Endothelial cell of umbilical vein (primary cell): ENCODE results near the gene BID. TPM values are rescaled to one million over a fixed set of nuclear protein-coding genes. Genes with fewer than 3 reads are reported as not detected.

ENCODE experiments used
- BruUV-seq: library from RNA; stranded (reverse); fragments of 400-500 nt; replicated peaks from 2 replicates; lab custom pipeline; 2021; lab: Mats Ljungman, UMichigan
- CTCF ChIA-PET: fragments of 300-600, 350-600 bp; sonication (Branson Sonifier 250); formaldehyde crosslinking; loops from one replicate; lab custom pipeline; 2021; ENCODE audit warnings: antibody characterized with exemption, inconsistent platforms; lab: Charles Lee
- POLR2A ChIA-PET: fragments of 300-600, 350-600 bp; sonication (Branson Sonifier 250); formaldehyde crosslinking; loops from one replicate; lab custom pipeline; 2021; ENCODE audit warnings: antibody characterized with exemption, inconsistent platforms; lab: Charles Lee
- DNase-seq: peaks from one replicate; pipeline ENCODE4 v3.0.0-alpha.2; 2011; ENCODE audit warnings: low read depth, low spot score
- FAIRE-seq: peaks from 2 replicates; lab custom pipeline; 2011; peaks lifted over from hg19 to GRCh38; lab: Jason Lieb, UNC
- H2AFZ ChIP-seq: 2 replicates; pipeline ENCODE4 v1.6.0; 2012; ENCODE audit warnings: low read depth, low read length, control low read depth, inconsistent platforms
- H3K27ac ChIP-seq: 2 replicates; pipeline ENCODE4 v1.5.1; 2011; ENCODE audit warnings: low read depth, mild to moderate bottlenecking, control low read depth, low read length, moderate library complexity; ENCODE audit not compliant: insufficient read depth
- H3K27me3 ChIP-seq, 2 experiments: 2 replicates each; pipeline versions ENCODE4 v1.6.0 to v1.6.1; 2011; ENCODE audit warnings: low read length in 2 of 2, mixed read lengths in 1 of 2; ENCODE audit not compliant: control insufficient read depth in 2 of 2, insufficient read depth in 2 of 2
- H3K36me3 ChIP-seq, 2 experiments: 2 replicates in 1 of 2; 3 replicates in 1 of 2; pipeline ENCODE4 v1.5.1; 2011; ENCODE audit warnings: low read length in 2 of 2, mild to moderate bottlenecking in 1 of 2, moderate library complexity in 1 of 2; ENCODE audit not compliant: control insufficient read depth in 2 of 2, insufficient read depth in 2 of 2; ENCODE audit errors: extremely low read depth in 1 of 2
- H3K4me1 ChIP-seq: 3 replicates; pipeline ENCODE4 v1.5.1; 2011; ENCODE audit warnings: mild to moderate bottlenecking, low read length; ENCODE audit not compliant: control insufficient read depth, insufficient read depth; ENCODE audit errors: extremely low read depth
- H3K4me2 ChIP-seq: 2 replicates; pipeline ENCODE4 v1.6.1; 2011; ENCODE audit warnings: low read length, control low read depth, mixed read lengths; ENCODE audit not compliant: insufficient read depth
- H3K4me3 ChIP-seq, 3 experiments: fragments of 200-600 bp in 1 of 3; sonication (generic), shearing (Covaris generic) in 1 of 3; replicated peaks in 1 of 3; 2 replicates each; pipeline ENCODE4 v1.5.1; 2011 to 2016; ENCODE audit warnings: control low read depth in 3 of 3, low read length in 3 of 3, mild to moderate bottlenecking in 2 of 3, inconsistent platforms in 1 of 3, low read depth in 1 of 3, moderate library complexity in 1 of 3; ENCODE audit not compliant: insufficient read depth in 1 of 3
- H3K79me2 ChIP-seq: 2 replicates; pipeline ENCODE4 v1.6.0; 2012; ENCODE audit warnings: low read length, inconsistent platforms; ENCODE audit not compliant: control insufficient read depth, insufficient read depth
- H3K9ac ChIP-seq: replicated peaks from 2 replicates; pipeline ENCODE3; 2011; ENCODE audit warnings: low read length, control low read depth; ENCODE audit not compliant: insufficient read depth; ENCODE audit errors: extremely low read depth
- H3K9me1 ChIP-seq: replicated peaks from 3 replicates; pipeline ENCODE4 v1.6.0; 2011; ENCODE audit warnings: mild to moderate bottlenecking, low read length; ENCODE audit not compliant: control insufficient read depth, insufficient read depth; ENCODE audit errors: extremely low read depth
- H3K9me3 ChIP-seq: replicated peaks from 2 replicates; pipeline ENCODE4 v1.5.1; 2012; ENCODE audit warnings: low read length, inconsistent platforms; ENCODE audit not compliant: control insufficient read depth, insufficient read depth
- H4K20me1 ChIP-seq: replicated peaks from 2 replicates; pipeline ENCODE3; 2011; ENCODE audit warnings: mild to moderate bottlenecking, low read length; ENCODE audit not compliant: control insufficient read depth, insufficient read depth; ENCODE audit errors: extremely low read depth
- EZH2 ChIP-seq: IDR thresholded peaks from 2 replicates; pipeline ENCODE4 v1.6.1; 2012; ENCODE audit warnings: borderline replicate concordance, low read depth, mild to moderate bottlenecking, moderate library complexity, low read length, inconsistent platforms; ENCODE audit not compliant: severe bottlenecking
- FOS ChIP-seq: IDR thresholded peaks from 2 replicates; pipeline ENCODE4 v1.6.1; 2011; ENCODE audit warnings: mild to moderate bottlenecking, low read length, moderate library complexity, borderline replicate concordance; ENCODE audit not compliant: insufficient read depth
- JUN ChIP-seq: IDR thresholded peaks from 2 replicates; pipeline ENCODE4 v1.6.1; 2011; ENCODE audit warnings: borderline replicate concordance, low read depth; ENCODE audit not compliant: insufficient read length, insufficient read depth
- MYC ChIP-seq: IDR thresholded peaks from one replicate; pipeline ENCODE4 v1.6.1; 2011; ENCODE audit warnings: mild to moderate bottlenecking, low read depth, low read length
- POLR2A ChIP-seq: IDR thresholded peaks from 2 replicates; pipeline ENCODE4 v1.6.1; 2012; ENCODE audit warnings: low read depth, mild to moderate bottlenecking, control low read depth, low read length
- dilution Hi-C: fragments of 300-500 bp; cut with MboI; formaldehyde crosslinking; loops from one replicate; pipeline ENCODE4 v1.15.0; 2019; ENCODE audit warnings: low sequenced_read_pairs; ENCODE audit not compliant: extremely low pct_ligation_motif_present
- intact Hi-C: fragments of 100-400 bp; cut with micrococcal nuclease; formaldehyde crosslinking; loops from one replicate; pipeline ENCODE4 v1.10.0; 2022
- polyA plus RNA-seq, 4 experiments: library from polyadenylated mRNA; depleted of rRNA in 3 of 4; stranded (reverse) in 3 of 4; unstranded in 1 of 4; fragments of >200 nt; gene quantifications; 2 replicates each; pipeline versions ENCODE4 v1.2.1 to v1.2.3, GENCODE V29; 2011 to 2012; ENCODE audit warnings: missing spikeins in 1 of 4
- total RNA-seq: library from RNA; stranded (reverse); gene quantifications from 2 replicates; pipeline ENCODE4 v1.2.3, GENCODE V29; 2021
- TF ChIP-seq, protein P1 (sequence below): IDR thresholded peaks from 2 replicates; pipeline ENCODE4 v1.6.1; 2011; ENCODE audit not compliant: insufficient read depth, insufficient read length

Gene BID
- total and polyA plus RNA-seq, 2 donors (not counting 3 experiments of a cell fraction or from before 2014, with no cell fraction given): 39.0 to 119 TPM

DNA sequence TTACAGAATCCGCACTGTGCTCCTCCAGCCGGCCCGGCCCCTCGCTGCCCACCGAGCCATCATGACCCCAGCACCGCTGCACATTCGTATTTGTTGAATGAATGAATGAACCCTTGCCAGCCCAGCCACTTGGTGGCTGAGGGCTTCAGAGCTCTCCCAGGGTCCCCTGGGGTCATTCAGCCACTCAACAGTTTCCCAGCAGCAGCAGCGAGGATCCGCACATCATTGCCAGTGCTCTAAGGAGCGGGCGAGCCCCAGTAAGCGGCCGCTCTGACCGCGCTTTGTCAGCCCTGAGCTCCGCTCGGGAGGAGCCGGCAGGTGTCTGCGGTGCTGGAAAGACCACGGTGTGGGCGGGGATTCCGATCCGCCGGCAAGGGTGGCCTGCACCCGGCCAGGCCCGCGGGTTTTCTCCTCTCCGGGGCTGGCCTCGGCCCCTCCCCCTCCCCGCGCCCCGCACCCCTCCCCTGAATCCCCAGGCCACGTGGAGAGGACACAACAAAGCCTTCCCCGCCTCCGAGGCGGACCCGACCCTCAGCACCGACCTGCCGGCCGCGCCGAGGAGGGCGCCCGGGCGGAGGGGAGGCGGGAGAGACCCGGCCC lies 563 bp downstream of the BID start:
- Histone ChIP-seq H4K20me1 (no peaks in the 10 kb centered on the region), H3K36me3 (no peaks in the 10 kb centered on the region), H3K4me1 (peaks cover 13% of the 10 kb centered on the region), H3K27me3 (no peaks in the 10 kb centered on the region), H3K9me3 (no peaks in the 10 kb centered on the region), H3K9me1 (no peaks in the 10 kb centered on the region), H2AFZ (peak overlapping the region; percentile 70), H3K4me3 (peak overlapping the region; percentile 52 to 72 (median 59)), H3K27ac (peak overlapping the region; percentile 34), H3K79me2 (peaks cover 33% of the 10 kb centered on the region), H3K4me2 (peak overlapping the region; percentile 68), H3K9ac (peak overlapping the region; percentile 81)
- no TSS peak for BruUV-seq
- DNase-seq (peak; percentile 34), FAIRE-seq (no peak)
- TF ChIP-seq, protein P1, sequence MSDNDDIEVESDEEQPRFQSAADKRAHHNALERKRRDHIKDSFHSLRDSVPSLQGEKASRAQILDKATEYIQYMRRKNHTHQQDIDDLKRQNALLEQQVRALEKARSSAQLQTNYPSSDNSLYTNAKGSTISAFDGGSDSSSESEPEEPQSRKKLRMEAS: peak; percentile 32
- TF ChIP-seq MYC (peak; percentile 20), EZH2 (no peak), POLR2A (no peak), FOS (no peak), JUN (no peak)
- dilution Hi-C loops: no loop called here
- CTCF ChIA-PET: interaction anchor here (0.6 to 2.0 kb wide), 9 partner anchors 12 to 304 kb away, joined by 3 to 9 read pairs (median 4); partner anchors contain the start of gene PEX26
- intact Hi-C loops: loop anchor here (10.0 kb wide), 1 partner anchor 139 kb away; the partner anchor contains the start of gene BCL2L13
- POLR2A ChIA-PET: no interaction called here
